Neuron (in vitro differentiated cells): ENCODE data around the gene SEC22C.

Experiments
- H2AFZ ChIP-seq: one replicate; pipeline ENCODE4 v1.6.1; 2013; ENCODE audit warnings: low read depth, mild to moderate bottlenecking, inconsistent platforms, low read length, moderate library complexity
- H3K27me3 ChIP-seq: one replicate; pipeline ENCODE4 v1.6.1; 2013; ENCODE audit warnings: low read length; ENCODE audit not compliant: insufficient read depth
- H3K36me3 ChIP-seq: one replicate; pipeline ENCODE4 v1.6.1; 2013; ENCODE audit warnings: low read length; ENCODE audit not compliant: insufficient read depth
- H3K4me1 ChIP-seq: one replicate; pipeline ENCODE4 v1.6.1; 2013; ENCODE audit warnings: low read length; ENCODE audit not compliant: insufficient read depth
- H3K4me3 ChIP-seq: 2 replicates; pipeline ENCODE4 v1.5.1; 2013; ENCODE audit warnings: mild to moderate bottlenecking, low read length, moderate library complexity
- H3K9me3 ChIP-seq: one replicate; pipeline ENCODE4 v1.6.1; 2013; ENCODE audit warnings: low read length

The SEC22C gene

DNA sequence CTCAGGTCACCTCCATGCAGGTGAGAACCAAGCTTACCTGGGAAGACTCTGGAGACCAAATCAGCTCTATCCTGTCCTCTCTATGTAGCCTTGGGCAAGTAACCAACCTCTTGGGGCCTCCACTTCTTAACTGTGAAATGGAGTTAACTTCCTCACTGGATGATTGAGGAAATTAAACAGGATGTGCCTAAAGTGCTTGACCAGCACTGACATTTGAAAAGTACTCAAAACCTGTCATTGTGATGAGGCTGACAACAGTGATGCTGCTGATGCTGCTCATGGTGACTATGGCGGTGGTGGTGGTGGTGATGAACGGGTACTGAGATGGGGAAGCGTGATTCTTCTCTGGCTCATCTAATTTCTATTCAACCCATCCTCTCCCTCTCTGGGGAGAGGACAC, 57.0 kb downstream of the SEC22C start:
- Histone ChIP-seq H3K27me3 (peaks cover 4% of the 10 kb centered on the region), H3K4me1 (peaks cover 6% of the 10 kb centered on the region), H3K4me3 (no peak overlapping the region), H3K36me3 (no peaks in the 10 kb centered on the region), H3K9me3 (no peaks in the 10 kb centered on the region), H2AFZ (no peak overlapping the region)

DNA sequence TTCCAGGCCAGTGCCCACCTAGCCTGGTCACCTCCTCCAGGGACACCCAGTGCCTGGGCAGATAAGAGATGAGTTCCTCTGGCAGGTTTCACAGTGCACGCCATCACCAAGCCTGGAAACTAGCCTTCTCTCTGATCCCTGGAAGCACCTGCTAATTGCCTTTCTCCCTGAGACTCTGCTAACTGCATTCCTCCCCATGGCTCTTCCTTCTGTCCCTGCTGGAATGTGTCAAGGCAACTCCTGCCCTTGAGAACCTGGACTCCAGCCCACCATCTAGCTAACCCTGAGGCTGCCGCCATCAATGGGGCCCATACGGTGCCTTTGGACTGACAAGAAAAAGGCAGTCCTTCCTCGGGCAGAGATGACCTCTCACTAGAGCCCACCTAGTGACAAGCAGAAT, 60.9 kb downstream of the SEC22C start:
- Histone ChIP-seq H3K27me3 (peaks cover 4% of the 10 kb centered on the region), H3K36me3 (no peaks in the 10 kb centered on the region), H3K4me1 (peaks cover 6% of the 10 kb centered on the region), H2AFZ (no peak overlapping the region), H3K9me3 (no peaks in the 10 kb centered on the region), H3K4me3 (no peak overlapping the region)

GRCh38 chr3:42520336-42520735, 61.4 kb downstream of the SEC22C start:
- H2AFZ ChIP-seq, result no peak overlapping the region
- H3K4me1 ChIP-seq, result peaks cover 1% of the 10 kb centered on the region
- peaks cover 4% of the 10 kb centered on the region for H3K27me3 ChIP-seq
- H3K9me3 ChIP-seq, result no peaks in the 10 kb centered on the region
- no peaks in the 10 kb centered on the region for H3K36me3 ChIP-seq
- H3K4me3 ChIP-seq, result no peak overlapping the region

DNA sequence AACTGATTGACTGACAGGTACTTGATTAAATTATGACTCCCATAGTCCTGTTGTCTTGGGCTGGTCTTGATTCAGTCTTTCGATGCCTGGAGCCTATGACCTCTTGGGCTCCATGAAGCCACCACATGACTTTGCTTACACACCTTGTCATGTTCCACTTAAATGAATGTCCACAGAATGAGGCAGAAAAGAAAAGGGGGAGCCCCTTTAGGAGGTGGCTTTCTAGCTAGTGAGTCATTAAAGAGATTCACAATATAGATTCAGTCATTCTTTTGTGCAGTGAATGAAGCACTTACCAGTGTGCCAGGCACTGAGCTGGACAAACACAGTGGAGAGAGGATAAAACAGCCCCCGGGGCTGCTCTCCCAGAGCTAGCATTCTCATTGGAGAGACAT, 62.2 kb downstream of the SEC22C start:
- Histone ChIP-seq H3K4me3 (no peak overlapping the region), H3K36me3 (no peaks in the 10 kb centered on the region), H3K27me3 (peaks cover 4% of the 10 kb centered on the region), H3K4me1 (no peaks in the 10 kb centered on the region), H3K9me3 (no peaks in the 10 kb centered on the region), H2AFZ (no peak overlapping the region)

DNA sequence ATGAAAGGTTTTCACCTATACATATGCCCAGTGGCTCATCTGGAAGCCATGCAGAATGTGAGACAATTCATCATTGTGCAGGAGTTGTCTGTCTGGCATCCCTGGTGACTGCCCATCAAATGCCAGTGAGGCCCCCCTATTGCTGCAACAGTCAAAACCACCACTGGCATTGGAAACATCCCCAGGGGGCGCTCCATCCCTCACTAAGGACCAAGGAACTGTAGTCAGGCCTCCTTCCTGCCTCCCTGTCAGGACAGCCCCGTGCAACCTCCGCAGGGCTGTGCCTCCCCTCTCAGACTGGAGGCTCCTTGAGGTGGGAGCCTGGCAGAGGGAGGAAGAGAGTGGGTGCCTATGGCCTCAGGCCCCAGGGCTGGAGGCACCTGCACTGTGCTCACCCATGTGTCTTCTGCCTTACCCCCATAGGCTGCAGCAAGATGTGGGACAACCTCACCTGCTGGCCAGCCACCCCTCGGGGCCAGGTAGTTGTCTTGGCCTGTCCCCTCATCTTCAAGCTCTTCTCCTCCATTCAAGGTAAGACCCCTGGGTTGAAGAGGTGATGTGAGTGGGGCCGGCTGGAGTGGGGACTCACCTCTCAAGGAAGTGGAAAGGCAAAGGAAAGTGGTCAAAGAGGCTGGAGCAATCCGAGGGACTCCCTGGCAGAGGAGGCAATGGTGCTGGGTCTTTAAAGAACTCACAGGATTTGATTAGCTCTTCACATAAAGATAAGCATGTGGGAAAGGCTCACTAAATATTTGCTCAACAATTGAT, 62.8 kb downstream of the SEC22C start:
- Histone ChIP-seq H3K36me3 (no peaks in the 10 kb centered on the region), H2AFZ (no peak overlapping the region), H3K4me1 (no peaks in the 10 kb centered on the region), H3K9me3 (no peaks in the 10 kb centered on the region), H3K27me3 (peaks cover 4% of the 10 kb centered on the region), H3K4me3 (no peak overlapping the region)

DNA sequence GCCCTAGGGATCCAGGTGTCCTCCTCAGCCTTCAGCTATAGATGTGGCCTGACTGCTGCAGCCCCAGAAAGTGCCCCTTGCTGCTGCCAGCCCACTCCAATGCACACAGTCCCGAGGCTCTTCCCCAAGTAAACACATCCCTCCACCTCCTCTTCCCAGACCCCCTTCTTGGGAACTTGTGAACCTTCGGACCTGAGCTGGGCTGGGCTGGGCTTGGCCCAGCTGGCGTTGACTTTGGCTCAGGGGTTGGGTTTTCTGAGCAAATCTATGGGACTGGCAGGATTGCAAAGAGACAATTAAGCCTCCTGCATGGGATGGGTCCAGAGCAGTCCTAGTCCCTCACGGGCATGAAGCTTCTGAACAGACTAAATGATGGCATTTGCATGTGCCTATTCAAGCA, 64.7 kb downstream of the SEC22C start:
- H3K4me3 ChIP-seq, result no peak overlapping the region
- no peaks in the 10 kb centered on the region for H3K4me1 ChIP-seq
- peaks cover 4% of the 10 kb centered on the region for H3K27me3 ChIP-seq
- H3K36me3 ChIP-seq, result no peaks in the 10 kb centered on the region
- no peak overlapping the region for H2AFZ ChIP-seq
- no peaks in the 10 kb centered on the region for H3K9me3 ChIP-seq

DNA sequence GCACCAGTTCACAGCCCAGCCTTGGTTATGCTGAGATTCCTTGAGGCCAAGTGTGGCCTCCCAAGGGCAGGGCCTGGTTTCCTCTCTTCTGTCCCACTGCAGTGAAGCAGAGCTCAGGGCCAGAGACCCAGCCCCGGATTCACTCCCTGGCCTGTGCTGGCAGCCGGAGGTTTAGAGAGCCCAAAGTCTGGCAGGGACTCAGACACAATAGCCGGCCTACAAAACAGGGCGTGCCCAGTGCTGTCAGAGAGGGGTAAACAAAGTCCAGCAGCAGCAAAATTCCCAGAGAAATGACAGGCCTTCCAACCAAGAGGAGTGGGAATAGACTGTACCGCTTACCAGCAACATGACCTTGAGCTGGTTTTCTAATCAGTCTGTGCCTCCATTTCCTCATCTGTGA, 65.3 kb downstream of the SEC22C start:
- H2AFZ ChIP-seq, result no peak overlapping the region
- H3K36me3 ChIP-seq, result no peaks in the 10 kb centered on the region
- no peaks in the 10 kb centered on the region for H3K9me3 ChIP-seq
- no peak overlapping the region for H3K4me3 ChIP-seq
- no peaks in the 10 kb centered on the region for H3K4me1 ChIP-seq
- H3K27me3 ChIP-seq, result peaks cover 6% of the 10 kb centered on the region

GRCh38 chr3:42515976-42516375, 65.8 kb downstream of the SEC22C start:
- Histone ChIP-seq H3K4me1 (no peaks in the 10 kb centered on the region), H3K27me3 (peaks cover 8% of the 10 kb centered on the region), H2AFZ (no peak overlapping the region), H3K4me3 (no peak overlapping the region), H3K9me3 (no peaks in the 10 kb centered on the region), H3K36me3 (no peaks in the 10 kb centered on the region)

DNA sequence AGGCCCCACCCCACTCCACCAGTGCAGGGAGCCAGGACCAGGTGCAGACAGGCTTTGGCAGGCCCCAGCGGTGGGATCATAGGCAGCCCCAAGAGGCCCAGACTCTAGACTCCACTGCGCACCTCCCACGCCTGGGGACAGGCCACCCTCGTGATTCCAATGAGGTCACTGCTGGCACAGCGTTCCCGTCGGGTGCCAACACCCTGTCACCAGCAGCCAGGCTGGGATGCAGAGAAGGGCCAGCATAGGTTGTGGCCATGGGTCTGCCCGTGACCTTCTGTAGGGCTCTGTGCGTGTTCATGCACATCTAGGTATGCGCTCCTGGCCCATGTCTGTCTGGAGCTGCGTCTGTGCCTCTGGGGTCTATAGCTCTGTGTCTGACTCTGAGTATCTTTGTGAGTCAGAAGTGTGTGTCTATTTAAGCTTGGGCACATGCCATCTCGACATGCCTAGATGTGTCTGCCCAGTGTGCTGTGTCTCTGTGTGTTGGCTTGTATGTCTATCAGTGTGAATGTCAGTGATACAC, 66.3 kb downstream of the SEC22C start:
- no peaks in the 10 kb centered on the region for H3K36me3 ChIP-seq
- H3K27me3 ChIP-seq, result peaks cover 5% of the 10 kb centered on the region

GRCh38 chr3:42514876-42515275, 66.9 kb downstream of the SEC22C start:
- Histone ChIP-seq H3K36me3 (no peaks in the 10 kb centered on the region), H2AFZ (no peak overlapping the region), H3K27me3 (peaks cover 5% of the 10 kb centered on the region), H3K9me3 (no peaks in the 10 kb centered on the region), H3K4me3 (no peak overlapping the region), H3K4me1 (no peaks in the 10 kb centered on the region)

More for the DNA sequence above, 66.3 kb downstream of the SEC22C start:
- H3K9me3 ChIP-seq, result no peaks in the 10 kb centered on the region
- H2AFZ ChIP-seq, result no peak overlapping the region
- no peak overlapping the region for H3K4me3 ChIP-seq
- no peaks in the 10 kb centered on the region for H3K4me1 ChIP-seq

GRCh38 chr3:42513521-42513920, 68.2 kb downstream of the SEC22C start:
- no peak overlapping the region for H3K4me3 ChIP-seq
- H3K4me1 ChIP-seq, result no peaks in the 10 kb centered on the region
- no peaks in the 10 kb centered on the region for H3K9me3 ChIP-seq
- H2AFZ ChIP-seq, result no peak overlapping the region
- no peaks in the 10 kb centered on the region for H3K36me3 ChIP-seq
- H3K27me3 ChIP-seq, result peaks cover 9% of the 10 kb centered on the region

GRCh38 chr3:42513121-42513520, 68.6 kb downstream of the SEC22C start:
- no peaks in the 10 kb centered on the region for H3K36me3 ChIP-seq
- H3K27me3 ChIP-seq, result peaks cover 10% of the 10 kb centered on the region
- H2AFZ ChIP-seq, result no peak overlapping the region
- H3K9me3 ChIP-seq, result no peaks in the 10 kb centered on the region
- H3K4me3 ChIP-seq, result no peak overlapping the region
- no peaks in the 10 kb centered on the region for H3K4me1 ChIP-seq

- H3K9me3 ChIP-seq, result no peaks in the 10 kb centered on the region
- H3K4me3 ChIP-seq, result no peak overlapping the region
- no peaks in the 10 kb centered on the region for H3K36me3 ChIP-seq
- H3K27me3 ChIP-seq, result peaks cover 18% of the 10 kb centered on the region
- H3K4me1 ChIP-seq, result no peaks in the 10 kb centered on the region
- no peak overlapping the region for H2AFZ ChIP-seq
Measured at GRCh38 chr3:42511736-42512135, 70.0 kb downstream of the SEC22C start.

- no peaks in the 10 kb centered on the region for H3K4me1 ChIP-seq
- H3K4me3 ChIP-seq, result no peak overlapping the region
- peaks cover 19% of the 10 kb centered on the region for H3K27me3 ChIP-seq
- H3K36me3 ChIP-seq, result no peaks in the 10 kb centered on the region
- H2AFZ ChIP-seq, result no peak overlapping the region
- no peaks in the 10 kb centered on the region for H3K9me3 ChIP-seq
Measured at GRCh38 chr3:42511201-42511600, 70.6 kb downstream of the SEC22C start.
